SH-SY5Y (cell line): Measurements from ENCODE around the gene GDF10.

Source experiments
- GATA2 ChIP-seq: IDR thresholded peaks from 2 replicates; pipeline ENCODE4 v1.6.1; 2011; ENCODE audit warnings: mild to moderate bottlenecking, low read depth, low read length
- GATA3 ChIP-seq: IDR thresholded peaks from 2 replicates; pipeline ENCODE4 v1.6.1; 2011; ENCODE audit warnings: low read depth, mild to moderate bottlenecking, low read length, moderate library complexity

GRCh38 chr10:47308775-47309174 is 8.8 kb downstream of the GDF10 start:
- no peak for TF ChIP-seq GATA3
- no peak for TF ChIP-seq GATA2
